Measurements from ENCODE around the gene MRPS18A.

GRCh38 chr6:43682724-43683429, 4.7 kb downstream of the MRPS18A start:
- no peak for TF ChIP-seq CTCF (IDR thresholded peaks at IDR 0.05)
- TF ChIP-seq POLR2A (IDR thresholded peaks at IDR 0.05) = no peak
